Lower lobe of right lung (tissue), 2 donors: Measurements from ENCODE around the gene HSBP1. TPM values are rescaled to one million over a fixed set of nuclear protein-coding genes. Genes with fewer than 3 reads are reported as not detected.

Source experiments
- ATAC-seq, 2 donors: fragments of 200-7000 bp; cut with Tn5 transposase; one replicate each; pipeline ENCODE4 v1.9.1; 2020 to 2022; ENCODE audit warnings: mild to moderate bottlenecking in 2 of 2, moderate library complexity in 2 of 2
- DNase-seq: peaks from one replicate; pipeline ENCODE4 v3.0.0-alpha.2; 2020
- H3K27ac ChIP-seq: fragments of 200-600 bp; one replicate; pipeline ENCODE4 v1.8.0; 2022
- H3K27me3 ChIP-seq: fragments of 200-600 bp; one replicate; pipeline ENCODE4 v1.8.0; 2022; ENCODE audit warnings: low read depth
- H3K36me3 ChIP-seq: fragments of 200-600 bp; one replicate; pipeline ENCODE4 v1.8.0; 2022; ENCODE audit warnings: mild to moderate bottlenecking
- H3K4me1 ChIP-seq: fragments of 200-600 bp; one replicate; pipeline ENCODE4 v1.8.0; 2022
- H3K4me3 ChIP-seq: fragments of 200-600 bp; one replicate; pipeline ENCODE4 v1.8.0; 2022; ENCODE audit warnings: mild to moderate bottlenecking
- H3K9me3 ChIP-seq: fragments of 200-600 bp; one replicate; pipeline ENCODE4 v1.8.0; 2022
- CTCF ChIP-seq: fragments of 200-600 bp; IDR thresholded peaks from one replicate; pipeline ENCODE4 v1.8.0; 2022; ENCODE audit warnings: antibody characterized with exemption, mild to moderate bottlenecking
- intact Hi-C: fragments of 100-400 bp; cut with DNase I; formaldehyde crosslinking; loops from one replicate; pipeline ENCODE4 v1.11.0; 2022
- total RNA-seq: library from RNA; stranded (reverse); fragmentation: NEBNext Ultra II Directional; extraction: Animal tissue kit (Norgen Biotek cat#: 25700); gene quantifications from one replicate; pipeline ENCODE4 v1.2.1, GENCODE V29; 2021
- donor health status: DM: no; HTN: yes; CAD: no; lungs with severe emphysema.

Gene HSBP1
- total RNA-seq, 1 donor from 2014 or later: 105 TPM

GRCh38 chr16:83785455-83785854, 22.3 kb upstream of the HSBP1 start:
- Histone ChIP-seq H3K4me3 (no peak overlapping the region), H3K27ac (no peak overlapping the region), H3K27me3 (no peaks in the 10 kb centered on the region), H3K9me3 (no peaks in the 10 kb centered on the region), H3K36me3 (no peaks in the 10 kb centered on the region), H3K4me1 (peaks cover 3% of the 10 kb centered on the region)
- no peak for ATAC-seq
- no peak for DNase-seq
- intact Hi-C loops: no loop called here
- no peak for TF ChIP-seq CTCF

- Histone ChIP-seq H3K9me3 (no peaks in the 10 kb centered on the region), H3K4me3 (no peak overlapping the region), H3K4me1 (no peaks in the 10 kb centered on the region), H3K27me3 (no peaks in the 10 kb centered on the region), H3K36me3 (no peaks in the 10 kb centered on the region), H3K27ac (no peak overlapping the region)
- intact Hi-C loops: no loop called here
- ATAC-seq: no peak
- no peak for TF ChIP-seq CTCF
- no peak for DNase-seq
Measured at GRCh38 chr16:83789642-83790401, 18.0 kb upstream of the HSBP1 start.

- Histone ChIP-seq H3K9me3 (no peaks in the 10 kb centered on the region), H3K4me1 (no peaks in the 10 kb centered on the region), H3K27ac (no peak overlapping the region), H3K27me3 (no peaks in the 10 kb centered on the region), H3K36me3 (no peaks in the 10 kb centered on the region), H3K4me3 (no peak overlapping the region)
- no peak for ATAC-seq
- no peak for TF ChIP-seq CTCF
- intact Hi-C loops: no loop called here
- DNase-seq: no peak
Measured at GRCh38 chr16:83791916-83792315, 15.9 kb upstream of the HSBP1 start.

GRCh38 chr16:83792391-83792790, 15.4 kb upstream of the HSBP1 start:
- ATAC-seq (no peak), DNase-seq (no peak)
- Histone ChIP-seq H3K4me1 (no peaks in the 10 kb centered on the region), H3K27ac (no peak overlapping the region), H3K27me3 (no peaks in the 10 kb centered on the region), H3K4me3 (no peak overlapping the region), H3K36me3 (no peaks in the 10 kb centered on the region), H3K9me3 (no peaks in the 10 kb centered on the region)
- TF ChIP-seq CTCF: no peak
- intact Hi-C loops: no loop called here

GRCh38 chr16:83793179-83793578, 14.6 kb upstream of the HSBP1 start:
- no peaks in the 10 kb centered on the region for H3K36me3 ChIP-seq
- intact Hi-C loops: no loop called here
- DNase-seq: no peak
- no peaks in the 10 kb centered on the region for H3K27me3 ChIP-seq
- H3K4me3 ChIP-seq: no peak overlapping the region
- H3K27ac ChIP-seq: no peak overlapping the region
- TF ChIP-seq CTCF: no peak
- no peaks in the 10 kb centered on the region for H3K9me3 ChIP-seq
- ATAC-seq: no peak
- no peaks in the 10 kb centered on the region for H3K4me1 ChIP-seq
